ENCODE data around the gene FARSA.

GRCh38 chr19:12921047-12921446, 12.5 kb downstream of the FARSA start:
- TF ChIP-seq CTCF (conservative IDR thresholded peaks at IDR 0.05), result no peak
- no peak for TF ChIP-seq ZFX (IDR thresholded peaks at IDR 0.05)

Data from C4-2B (cell line).